ENCODE measurements around the gene DSE.
A peak's percentile ranks its signal among the peaks of the same experiment; 100 is the strongest.

Gene DSE

GRCh38 chr6:116379764-116380163 lies 9.0 kb downstream of the DSE start:
- H3K36me3 Mint-ChIP-seq (ENCODE audit: low read depth), result peaks cover 23% of the 10 kb centered on the region
- H3K9me3 Mint-ChIP-seq, result no peaks in the 10 kb centered on the region
- H3K27ac Mint-ChIP-seq, result no peak overlapping the region
- peaks cover 19% of the 10 kb centered on the region for H3K4me1 Mint-ChIP-seq
- no peaks in the 10 kb centered on the region for H3K27me3 Mint-ChIP-seq (ENCODE audit: low read depth, poor library complexity)
- TF ChIP-seq CTCF (IDR thresholded peaks at IDR 0.05), result no peak
- no peak for DNase-seq
- H3K4me3 Mint-ChIP-seq, result no peak overlapping the region

- peaks cover 23% of the 10 kb centered on the region for H3K4me1 Mint-ChIP-seq
- H3K4me3 Mint-ChIP-seq, result no peak overlapping the region
- peaks cover 23% of the 10 kb centered on the region for H3K36me3 Mint-ChIP-seq (ENCODE audit: low read depth)
- H3K27me3 Mint-ChIP-seq (ENCODE audit: low read depth, poor library complexity), result no peaks in the 10 kb centered on the region
- no peak for DNase-seq
- peak overlapping the region; percentile 88 for H3K27ac Mint-ChIP-seq
- TF ChIP-seq CTCF (IDR thresholded peaks at IDR 0.05), result no peak
- no peaks in the 10 kb centered on the region for H3K9me3 Mint-ChIP-seq
These were observed 9.6 kb downstream of the DSE start for GRCh38 chr6:116380346-116380745.

- H3K27me3 Mint-ChIP-seq (ENCODE audit: low read depth, poor library complexity), result no peaks in the 10 kb centered on the region
- no peak for TF ChIP-seq CTCF (IDR thresholded peaks at IDR 0.05)
- H3K4me3 Mint-ChIP-seq, result no peak overlapping the region
- H3K36me3 Mint-ChIP-seq (ENCODE audit: low read depth), result peaks cover 23% of the 10 kb centered on the region
- H3K4me1 Mint-ChIP-seq, result peaks cover 22% of the 10 kb centered on the region
- no peak overlapping the region for H3K27ac Mint-ChIP-seq
- H3K9me3 Mint-ChIP-seq, result no peaks in the 10 kb centered on the region
- DNase-seq, result no peak
These were observed 10.3 kb downstream of the DSE start for GRCh38 chr6:116381000-116381399.

- Mint-ChIP-seq H3K4me3 (no peak overlapping the region), H3K4me1 (peaks cover 25% of the 10 kb centered on the region), H3K9me3 (no peaks in the 10 kb centered on the region), H3K27me3 (ENCODE audit: low read depth, poor library complexity) (no peaks in the 10 kb centered on the region), H3K27ac (no peak overlapping the region), H3K36me3 (ENCODE audit: low read depth) (peaks cover 23% of the 10 kb centered on the region)
- DNase-seq, result no peak
- no peak for TF ChIP-seq CTCF (IDR thresholded peaks at IDR 0.05)
These were observed 11.8 kb downstream of the DSE start for GRCh38 chr6:116382587-116382986.

- peaks cover 23% of the 10 kb centered on the region for H3K36me3 Mint-ChIP-seq (ENCODE audit: low read depth)
- no peak overlapping the region for H3K4me3 Mint-ChIP-seq
- no peak for TF ChIP-seq CTCF (IDR thresholded peaks at IDR 0.05)
- H3K27me3 Mint-ChIP-seq (ENCODE audit: low read depth, poor library complexity), result no peaks in the 10 kb centered on the region
- no peak overlapping the region for H3K27ac Mint-ChIP-seq
- no peaks in the 10 kb centered on the region for H3K9me3 Mint-ChIP-seq
- H3K4me1 Mint-ChIP-seq, result peaks cover 34% of the 10 kb centered on the region
- DNase-seq, result no peak
These were observed 14.1 kb downstream of the DSE start for GRCh38 chr6:116384727-116385458.

GRCh38 chr6:116385459-116385802 lies 14.7 kb downstream of the DSE start:
- no peaks in the 10 kb centered on the region for H3K27me3 Mint-ChIP-seq (ENCODE audit: low read depth, poor library complexity)
- peaks cover 34% of the 10 kb centered on the region for H3K4me1 Mint-ChIP-seq
- no peak overlapping the region for H3K27ac Mint-ChIP-seq
- H3K36me3 Mint-ChIP-seq (ENCODE audit: low read depth), result peaks cover 18% of the 10 kb centered on the region
- DNase-seq, result no peak
- no peaks in the 10 kb centered on the region for H3K9me3 Mint-ChIP-seq
- H3K4me3 Mint-ChIP-seq, result no peak overlapping the region
- no peak for TF ChIP-seq CTCF (IDR thresholded peaks at IDR 0.05)
